Tongue (tissue), 2 donors: ENCODE results near the gene DAAM1. TPM values are rescaled to one million over a fixed set of nuclear protein-coding genes. Genes with fewer than 3 reads are reported as not detected.

Experiments
- DNase-seq: peaks from one replicate; pipeline ENCODE4 v3.0.0-alpha.2; 2015
- total RNA-seq: library from RNA; depleted of rRNA; stranded (reverse); fragments of >200 nt; gene quantifications from one replicate; pipeline ENCODE4 v1.2.3, GENCODE V29; 2014

The DAAM1 gene
- total RNA-seq, 1 donor from 2014 or later: 84.7 TPM

DNA sequence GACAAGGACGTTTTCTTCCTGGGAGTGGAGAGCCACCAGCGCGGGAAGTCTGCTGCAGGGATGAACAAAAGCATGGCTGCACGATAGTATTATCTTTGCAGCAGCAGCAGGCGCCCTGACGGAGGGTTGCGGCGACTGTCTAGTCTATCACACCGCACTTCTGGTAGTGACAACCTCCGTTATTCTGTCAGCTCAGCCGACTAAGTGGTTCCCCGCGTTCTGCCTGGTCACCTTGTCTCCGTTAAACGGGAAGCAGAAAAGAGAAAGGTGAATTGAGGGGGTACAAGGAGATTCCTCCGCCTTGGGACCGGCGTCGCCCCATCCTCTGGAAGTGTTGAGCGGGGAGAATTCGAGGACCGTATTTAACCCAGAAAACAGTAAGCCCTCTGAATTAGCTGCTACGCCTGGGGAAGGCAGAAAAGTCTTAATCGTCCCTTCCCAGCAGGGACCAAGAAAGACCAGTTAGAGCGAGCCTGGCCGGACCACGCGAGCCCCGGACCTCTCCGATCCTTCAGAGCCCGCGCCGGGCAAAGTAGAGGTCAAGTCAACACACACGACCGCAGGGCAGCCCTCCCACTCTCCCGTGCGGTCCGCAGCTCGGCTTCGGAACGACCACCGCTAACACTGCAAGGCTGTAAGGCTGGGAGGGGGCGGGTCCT is 536 bp upstream of the DAAM1 start:
- DNase-seq: no peak

DNA sequence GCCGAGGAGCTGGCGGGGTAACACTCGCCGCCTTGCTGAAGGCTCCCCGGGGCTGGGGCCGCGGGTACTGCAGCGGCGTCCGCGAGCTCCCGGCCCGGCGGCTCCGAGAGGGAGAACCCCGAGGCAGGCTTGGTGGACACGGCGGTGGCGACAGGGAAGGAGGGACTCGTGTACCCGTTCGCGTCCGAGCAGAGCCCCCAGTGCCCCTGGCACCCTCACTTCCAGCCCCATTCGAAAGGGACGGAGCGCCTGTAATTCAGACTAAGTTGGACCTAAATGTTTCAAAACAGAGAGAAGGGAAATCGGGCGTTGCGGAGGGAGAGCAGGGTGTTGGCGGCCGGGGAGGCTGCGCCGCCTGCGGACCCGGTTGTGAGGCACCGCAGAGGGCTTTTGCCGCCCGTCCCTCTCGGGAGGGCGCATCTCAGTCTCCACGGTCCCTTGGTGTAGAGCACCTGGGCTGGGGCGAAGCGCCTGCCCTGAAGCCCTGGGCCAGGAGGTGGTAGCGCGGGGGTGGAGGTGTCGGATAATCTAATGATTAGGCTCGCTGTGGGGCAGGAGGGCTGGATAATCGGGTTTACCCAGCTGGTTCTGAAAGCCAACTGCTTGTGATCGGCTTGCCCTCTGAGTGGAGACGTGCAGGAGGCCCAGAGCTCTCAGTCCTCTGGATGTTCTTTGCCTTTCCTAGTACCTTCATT is 771 bp downstream of the DAAM1 start:
- DNase-seq: peak; percentile 60

DNA sequence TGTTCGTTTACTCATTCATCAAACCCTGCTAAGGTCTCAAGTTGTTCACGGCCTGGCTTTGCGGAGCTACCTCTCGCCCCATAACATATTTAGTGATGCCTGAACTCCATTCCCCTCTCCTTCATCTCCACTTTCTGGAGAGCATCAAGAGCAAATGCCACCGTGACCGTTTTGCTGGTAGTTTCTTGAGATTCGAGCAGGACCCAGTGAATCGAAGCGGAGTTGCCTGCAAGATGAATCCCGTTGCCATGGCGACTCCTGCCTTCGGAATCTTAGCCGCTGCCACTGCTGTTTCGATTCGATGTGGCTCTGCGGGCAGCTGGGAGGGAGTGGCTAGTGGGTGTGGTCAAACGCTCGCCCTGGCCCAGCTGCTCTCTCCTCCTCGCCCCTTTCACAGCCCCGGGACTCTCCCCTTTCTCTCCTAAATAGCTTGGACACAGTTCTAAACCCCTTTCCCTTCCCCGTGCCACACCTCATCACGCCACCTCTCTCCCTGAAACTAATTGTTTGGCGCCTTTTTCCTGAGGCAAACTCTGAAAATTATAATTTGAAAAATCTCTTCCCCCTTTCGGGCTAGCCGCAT is 1.4 kb downstream of the DAAM1 start:
- DNase-seq: peak; percentile 92

DNA sequence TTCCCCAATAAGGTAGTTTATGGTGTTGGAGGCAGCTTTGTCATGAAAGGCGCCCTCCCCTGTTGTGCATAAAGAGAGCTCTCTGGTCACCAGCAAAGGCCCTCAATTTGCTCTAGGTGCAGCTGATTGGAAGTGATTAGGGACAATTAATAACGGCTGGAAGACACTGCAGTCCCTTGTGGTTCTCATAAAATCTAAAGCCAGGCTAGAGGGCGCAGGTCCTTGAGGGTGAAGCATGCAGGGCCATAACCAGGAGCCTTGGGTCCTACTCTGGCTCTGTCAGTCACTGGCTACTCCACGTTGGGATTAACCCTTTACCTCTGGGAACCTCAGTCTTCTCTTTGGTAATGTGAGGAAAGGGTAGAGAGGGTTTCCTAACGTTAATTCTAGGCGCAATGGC is 1.9 kb downstream of the DAAM1 start:
- DNase-seq: peak; percentile 29

DNA sequence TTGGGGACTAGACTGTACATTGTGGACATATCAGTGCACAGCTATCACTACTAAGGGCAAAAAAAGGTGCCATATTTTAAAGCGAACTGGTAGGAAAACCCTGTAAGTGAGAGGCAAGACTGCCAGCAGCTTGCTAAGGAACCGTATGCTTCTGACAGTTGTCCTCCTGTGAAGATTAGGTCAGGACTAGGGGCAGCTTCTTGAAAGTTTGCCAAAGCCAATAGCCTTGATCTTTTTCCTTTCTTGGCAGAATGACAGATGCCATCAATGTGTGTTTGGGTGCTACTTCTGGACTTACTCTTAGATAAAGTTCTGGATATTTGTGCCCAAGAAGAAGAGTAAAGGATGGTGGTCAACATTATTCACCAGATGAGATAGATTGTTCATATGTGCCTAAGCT is 7.4 kb downstream of the DAAM1 start:
- no peak for DNase-seq

DNA sequence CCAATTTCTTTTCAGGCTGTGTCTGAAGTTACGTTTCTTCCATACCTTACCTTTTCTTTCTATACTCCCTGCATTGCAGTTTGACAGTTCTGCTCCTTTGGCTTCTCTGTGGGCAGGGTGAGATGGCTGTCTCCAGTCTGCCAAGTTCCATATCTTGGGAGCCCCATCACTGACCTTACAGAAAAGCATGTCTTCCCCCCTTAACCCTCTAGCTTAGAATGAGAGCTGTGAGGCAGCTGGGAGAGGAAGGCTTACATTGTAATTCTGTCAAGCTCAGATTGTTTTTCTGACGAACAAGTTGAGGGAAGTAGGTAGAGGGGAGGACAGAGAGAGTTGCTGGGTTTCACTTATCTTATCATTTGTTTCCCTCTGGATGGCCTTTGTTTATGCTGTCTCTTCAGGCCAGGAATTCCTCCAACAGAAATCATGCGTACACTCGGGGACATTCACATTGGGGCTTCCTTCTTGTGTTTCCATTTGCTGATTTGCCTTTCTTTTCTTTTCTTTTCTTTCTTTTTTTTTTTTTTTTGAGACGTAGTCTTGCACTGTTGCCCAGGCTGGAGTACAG is 9.3 kb downstream of the DAAM1 start:
- no peak for DNase-seq

DNA sequence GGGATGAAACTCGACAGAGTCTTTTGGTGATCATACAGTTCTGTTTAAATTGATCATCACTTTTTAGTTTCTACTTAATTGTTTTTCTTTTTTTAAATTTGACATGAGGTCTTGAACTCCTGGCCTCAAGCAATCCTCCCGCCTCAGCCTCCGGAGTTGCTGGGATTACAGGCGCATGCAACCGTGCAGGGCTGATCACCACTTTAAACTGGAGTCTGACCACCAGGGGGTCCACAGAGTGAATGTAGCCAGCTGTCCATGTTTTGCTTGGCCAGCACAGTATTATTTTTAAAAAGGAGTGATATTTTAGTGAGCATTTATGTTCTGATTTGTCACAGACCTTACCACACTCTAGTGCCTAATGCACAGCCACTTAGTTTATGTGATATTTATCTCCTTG is 10.7 kb downstream of the DAAM1 start:
- no peak for DNase-seq

DNA sequence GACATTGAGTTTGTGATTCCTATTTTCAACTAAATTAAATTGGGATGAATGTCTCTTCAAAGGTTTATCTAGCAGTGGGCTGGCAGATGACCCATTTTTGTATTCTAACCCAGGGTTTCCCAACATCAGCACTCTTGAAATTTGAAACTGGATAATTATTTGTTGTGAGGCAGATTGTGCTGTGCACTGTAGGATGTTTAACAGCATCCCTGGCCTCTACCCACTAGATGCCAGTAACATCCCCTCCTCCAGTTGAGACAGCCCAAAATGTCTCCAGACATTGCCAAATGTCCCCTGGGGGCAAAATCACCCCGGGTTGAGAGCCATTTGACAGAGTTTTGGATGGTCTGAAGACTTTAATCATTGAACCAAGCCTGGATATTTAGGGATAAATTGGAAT is 11.1 kb downstream of the DAAM1 start:
- no peak for DNase-seq

DNA sequence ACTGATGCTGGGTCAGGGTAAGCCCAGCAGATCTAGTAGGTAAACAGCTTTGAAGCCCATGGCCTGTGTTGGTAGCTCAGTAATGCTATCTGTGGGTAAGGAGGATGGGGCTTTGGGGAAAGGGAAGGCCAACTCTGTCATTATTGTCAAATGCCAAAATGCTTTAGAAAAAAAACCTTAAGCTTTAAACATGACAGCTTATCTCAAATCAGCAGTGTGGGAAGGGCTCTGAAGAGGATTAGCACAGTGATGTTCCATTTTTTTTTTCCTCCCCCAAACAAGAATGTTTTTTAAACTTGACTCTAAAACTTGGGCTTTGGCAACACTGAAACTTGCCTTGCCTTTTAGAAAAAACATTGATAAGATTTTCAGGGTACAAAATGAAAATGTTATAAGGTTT is 11.7 kb downstream of the DAAM1 start:
- no peak for DNase-seq

DNA sequence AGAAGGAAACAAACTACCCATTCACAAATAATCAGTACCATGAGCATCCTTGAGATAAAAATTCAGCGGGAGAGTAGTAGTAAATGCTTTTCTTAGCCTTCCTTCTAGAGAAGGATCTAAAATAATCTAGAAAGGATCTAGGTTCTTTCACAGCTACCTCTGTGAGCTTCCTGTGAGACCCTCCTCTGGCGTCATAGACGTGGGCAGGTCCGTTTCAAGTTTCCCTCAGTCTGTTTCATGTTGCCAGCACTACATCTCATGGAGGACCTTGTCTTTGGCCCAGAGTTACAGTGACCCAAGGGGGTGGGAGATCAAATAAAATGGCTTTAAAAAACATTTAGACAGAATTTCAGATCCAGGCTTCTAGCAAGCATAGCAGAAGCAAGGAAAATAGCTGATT is 13.6 kb downstream of the DAAM1 start:
- DNase-seq: no peak

DNA sequence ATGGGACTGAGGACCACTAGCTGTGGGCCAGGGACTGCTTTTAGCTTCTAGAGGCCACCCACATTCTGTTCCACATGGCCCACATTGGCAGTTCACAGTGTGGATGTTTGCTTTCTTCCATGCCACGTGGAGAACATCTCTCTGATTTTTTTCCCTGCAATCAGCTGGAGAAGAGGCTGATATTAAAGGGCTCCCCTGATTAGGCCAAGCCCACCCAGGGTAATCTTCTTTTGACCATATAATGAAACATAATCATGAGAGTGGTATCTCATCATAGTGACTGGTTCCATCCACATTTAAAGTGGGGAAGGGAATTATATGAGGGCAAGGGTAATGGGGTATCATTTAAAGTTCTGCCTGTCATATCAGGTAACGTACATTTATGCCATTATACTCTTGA is 15.8 kb downstream of the DAAM1 start:
- no peak for DNase-seq

DNA sequence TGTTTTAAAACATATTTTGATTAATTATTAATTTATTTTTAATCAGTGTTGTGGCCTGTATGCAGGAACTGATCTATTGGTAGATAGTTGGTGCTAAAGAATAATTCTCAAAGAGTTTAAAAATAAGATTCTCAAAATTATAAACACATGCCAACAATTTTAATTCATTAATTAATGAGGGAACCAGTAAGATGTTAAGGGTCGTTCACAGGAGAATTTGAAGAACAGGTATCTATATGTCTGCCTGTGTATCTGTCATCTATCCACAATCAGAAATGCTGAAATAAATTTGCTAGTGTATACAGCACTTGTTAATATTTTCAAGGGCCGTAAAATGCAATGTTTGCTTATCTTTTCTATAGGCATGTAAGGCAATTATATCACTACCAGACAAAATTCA is 18.4 kb downstream of the DAAM1 start:
- no peak for DNase-seq

DNA sequence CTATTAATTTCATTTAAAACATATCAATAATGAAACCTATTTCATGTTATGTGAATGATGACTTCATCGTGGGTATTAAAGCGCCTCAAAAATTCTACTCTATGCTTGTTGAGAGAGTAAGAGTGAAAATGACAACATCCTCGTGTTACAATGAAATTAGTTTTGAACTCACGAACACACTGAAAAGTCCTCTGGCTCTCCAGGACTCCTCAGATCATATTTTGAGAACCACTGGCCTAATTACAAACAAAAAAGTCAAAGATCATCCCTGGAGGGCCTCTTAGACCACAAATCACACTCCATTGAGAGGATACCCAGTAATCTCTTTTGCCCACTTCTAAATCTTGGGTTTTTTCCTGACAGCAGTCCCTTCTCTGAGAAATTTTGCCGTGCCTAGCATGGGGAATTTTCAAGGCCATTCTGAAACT is 19.1 kb downstream of the DAAM1 start:
- no peak for DNase-seq

DNA sequence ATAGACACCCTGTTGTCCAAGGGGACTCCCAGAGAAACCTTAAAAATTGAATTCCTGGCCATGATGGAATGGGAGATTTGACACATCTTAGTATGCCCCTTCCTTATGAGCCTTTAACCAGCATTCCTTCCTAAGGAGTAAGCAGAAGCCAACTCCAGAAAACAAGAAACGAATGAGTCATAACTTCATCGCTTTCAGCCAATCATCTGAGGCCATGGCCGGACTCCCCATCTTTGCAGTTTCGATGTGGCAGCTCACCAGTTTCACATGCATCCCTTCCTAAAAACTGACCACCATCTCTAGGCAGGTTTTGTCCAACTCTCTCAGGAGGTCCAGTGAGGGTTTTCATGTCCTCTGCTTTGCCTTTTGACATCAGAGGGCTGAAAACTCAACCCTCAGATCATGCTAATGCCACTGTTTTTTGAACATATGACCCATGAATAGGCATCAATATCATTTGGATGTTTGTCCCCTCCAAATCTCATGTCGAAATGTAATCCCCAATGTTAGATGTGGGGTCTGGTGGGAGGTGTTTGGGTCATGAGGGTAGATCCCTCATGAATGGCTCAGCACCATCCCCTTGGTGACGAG is 19.9 kb downstream of the DAAM1 start:
- DNase-seq: no peak

DNA sequence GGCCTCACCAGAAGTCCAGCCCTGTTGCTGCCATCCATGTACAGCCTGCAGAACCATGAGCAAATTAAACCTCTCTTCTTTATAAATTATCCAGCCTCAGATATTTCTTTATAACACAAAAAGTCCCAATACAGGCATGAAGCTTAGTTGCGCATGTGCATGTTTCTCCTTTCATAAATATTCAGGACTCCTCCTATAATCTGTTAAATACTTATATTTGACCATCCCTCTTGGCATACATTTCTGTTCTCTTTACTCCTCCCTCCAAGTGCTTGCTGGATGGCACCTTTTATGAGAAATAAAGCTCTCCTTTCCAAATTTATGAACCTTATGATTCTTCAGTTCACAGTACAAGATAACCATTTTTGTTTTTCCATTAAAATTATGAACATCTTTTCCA is 20.5 kb downstream of the DAAM1 start:
- DNase-seq: no peak

DNA sequence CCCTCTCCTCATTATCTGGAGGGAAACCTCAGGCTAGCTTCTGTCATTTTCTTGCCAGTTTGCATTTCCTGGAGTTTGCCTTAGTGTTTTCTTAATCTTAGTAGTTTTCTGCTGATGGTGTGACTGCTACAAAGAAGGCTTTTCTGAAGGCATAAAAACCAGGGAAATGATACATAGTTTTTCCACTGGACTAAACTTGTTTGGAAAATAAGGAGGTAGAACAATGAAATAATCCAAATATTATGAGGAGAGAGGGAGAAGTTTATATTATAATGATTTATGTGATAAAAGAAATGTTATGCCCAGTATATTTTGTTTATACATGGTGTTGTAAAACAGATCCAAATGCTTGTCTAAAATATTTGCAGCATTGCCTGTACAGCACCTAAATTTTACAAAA is 22.2 kb downstream of the DAAM1 start:
- no peak for DNase-seq

DNA sequence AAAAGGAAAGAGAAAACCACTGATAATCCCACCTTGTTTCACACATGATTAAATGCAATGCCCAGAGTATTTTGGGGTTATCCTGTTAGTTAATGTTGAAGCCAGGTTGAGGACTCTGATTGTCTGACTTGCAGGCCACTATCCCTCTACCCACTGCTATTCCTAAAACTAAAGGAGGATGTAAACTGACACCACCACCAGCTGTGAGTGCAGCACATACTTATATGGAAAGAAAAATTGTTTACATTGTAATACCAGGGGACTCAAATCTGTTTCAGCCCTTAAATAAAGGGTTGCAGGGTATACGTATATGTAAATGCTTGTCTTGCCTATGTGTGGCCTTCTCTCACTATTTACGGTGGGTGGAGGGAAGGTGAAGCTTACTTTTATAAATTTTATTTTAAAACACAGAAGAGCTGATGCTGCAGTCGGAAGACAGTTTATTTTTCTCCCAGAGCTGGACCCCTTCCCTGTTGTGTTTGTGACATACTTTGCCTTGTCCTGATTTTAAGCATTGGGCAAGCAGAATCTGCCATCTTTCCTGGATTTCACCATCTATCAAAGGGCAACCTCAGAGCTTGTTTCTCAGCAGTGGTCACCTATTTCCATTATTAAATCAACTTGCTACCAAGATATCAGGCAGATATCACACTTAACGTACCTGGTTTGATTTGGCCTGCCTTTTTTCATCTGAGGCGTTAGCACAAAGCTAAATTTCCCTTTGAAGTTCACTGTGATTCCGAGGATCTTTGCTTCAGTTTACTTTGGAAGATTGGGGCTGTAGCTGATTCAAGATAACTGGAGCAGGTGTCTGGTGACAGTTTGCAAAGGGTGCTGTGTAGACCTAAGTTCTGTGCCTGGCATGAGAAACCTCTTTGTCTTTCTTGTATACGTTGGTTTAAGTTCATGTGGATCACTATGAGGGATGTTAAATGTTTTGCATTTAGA is 25.2 kb downstream of the DAAM1 start:
- peak; percentile 79 for DNase-seq

DNA sequence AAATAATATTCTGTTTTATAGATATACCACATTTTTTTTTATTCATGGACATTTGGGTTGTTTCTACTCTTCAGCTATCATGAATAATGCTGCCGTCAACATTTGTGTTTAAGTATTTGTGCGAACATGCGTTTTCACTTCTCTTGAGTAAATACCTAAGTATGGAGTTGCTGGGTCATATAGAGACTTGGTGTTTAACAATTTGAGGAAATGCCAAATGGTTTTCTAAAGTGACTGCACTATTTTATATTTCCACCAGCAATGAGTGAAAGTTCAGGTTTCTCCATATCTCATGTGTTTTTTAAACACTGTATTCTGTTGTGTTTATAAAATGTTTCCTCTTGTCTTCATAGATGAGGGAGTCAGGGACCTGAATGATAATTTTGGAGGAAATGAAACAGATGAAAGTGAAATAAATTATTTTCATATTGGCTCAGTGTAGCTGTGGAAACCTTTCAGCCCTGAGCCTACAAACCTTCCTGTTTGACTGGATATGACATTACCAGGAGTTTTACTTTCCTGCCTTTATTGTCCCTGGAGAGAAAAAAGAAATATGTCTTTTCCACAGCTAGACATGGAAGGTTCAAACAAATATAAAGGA is 26.3 kb downstream of the DAAM1 start:
- no peak for DNase-seq

DNA sequence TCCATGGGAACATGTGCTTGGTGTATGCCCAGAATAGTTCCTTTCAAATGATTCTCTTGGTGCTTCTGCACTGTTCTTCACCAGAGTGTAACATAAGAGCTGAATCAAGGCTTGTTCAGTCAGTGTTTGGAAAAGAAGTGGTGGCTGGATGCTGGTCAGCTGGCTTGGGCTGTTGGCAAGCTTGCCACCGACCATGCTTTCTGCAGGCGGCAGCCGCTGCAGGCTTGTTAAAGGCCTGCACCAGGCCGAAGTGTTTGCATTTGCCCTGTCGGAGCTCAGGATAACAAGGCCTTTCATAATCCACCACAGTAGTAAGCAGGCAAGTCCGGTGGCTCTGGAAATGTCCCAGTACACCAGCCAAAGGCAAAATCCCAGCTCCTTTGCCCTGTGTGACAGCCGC is 26.9 kb downstream of the DAAM1 start:
- peak; percentile 92 for DNase-seq

DNA sequence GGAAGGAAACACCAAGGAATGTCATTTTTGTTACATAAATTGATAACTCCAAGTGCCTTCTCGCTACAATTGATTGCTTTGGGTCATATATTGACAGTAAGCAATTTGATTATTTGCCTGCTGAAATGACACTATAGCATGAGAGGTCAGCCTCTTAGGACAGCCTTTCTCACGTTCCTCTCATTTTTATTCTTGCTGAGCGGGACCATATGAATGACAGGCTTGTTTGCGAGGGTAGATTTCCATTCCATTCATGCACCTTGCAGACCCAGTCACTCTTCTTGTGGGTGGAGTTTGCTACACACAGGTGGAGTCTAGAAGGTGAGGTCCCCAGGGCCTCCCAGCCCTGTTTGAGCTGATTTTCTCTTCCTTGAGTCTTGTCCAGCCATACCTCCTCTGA is 27.3 kb downstream of the DAAM1 start:
- DNase-seq: no peak

DNA sequence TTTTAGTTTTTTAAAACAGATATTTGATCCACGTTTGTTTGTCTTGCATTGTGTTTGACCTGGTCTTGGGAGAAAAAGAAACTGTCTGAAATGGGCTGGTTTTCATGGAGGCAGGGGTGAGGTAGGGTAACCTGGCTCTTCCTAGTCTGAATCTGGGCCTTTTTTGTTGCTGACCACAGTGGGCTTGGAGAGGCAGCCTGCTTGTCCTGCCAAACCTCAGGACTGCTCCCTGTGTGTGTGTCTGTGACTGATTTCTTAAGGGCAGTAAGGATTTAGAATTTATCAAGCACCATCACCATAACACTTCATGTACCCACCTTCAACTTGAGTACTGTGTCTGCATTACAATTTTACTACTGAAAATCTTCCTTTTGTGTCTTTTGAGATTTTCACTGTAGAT is 28.5 kb downstream of the DAAM1 start:
- DNase-seq: no peak

DNA sequence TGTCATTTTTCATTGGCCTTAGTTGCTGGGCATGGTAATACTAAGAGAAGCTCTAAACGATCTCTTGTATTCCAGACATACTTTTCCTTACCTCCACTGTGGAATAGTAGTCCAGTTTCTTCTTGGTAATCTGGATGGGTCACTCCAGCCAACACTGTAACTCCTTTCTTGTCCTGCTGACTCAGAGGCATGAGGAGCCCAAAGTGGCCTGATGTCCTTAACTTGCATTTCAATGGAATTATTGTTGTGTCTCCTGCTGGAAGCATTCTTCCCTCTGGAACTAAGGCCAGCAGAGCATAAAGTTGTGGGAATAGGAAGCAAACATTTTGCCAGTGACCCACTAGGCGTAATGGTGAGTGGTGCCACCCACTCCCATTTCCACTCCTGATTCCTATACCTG is 33.1 kb downstream of the DAAM1 start:
- no peak for DNase-seq
